GM23338 (cell line): Measurements from ENCODE around the gene TNS3. TPM values are rescaled to one million over a fixed set of nuclear protein-coding genes. Genes with fewer than 3 reads are reported as not detected.

Experiments used
- ATAC-seq: fragments of 200-7000 bp; cut with Tn5 transposase; 3 replicates; pipeline ENCODE4 v1.9.1; 2020
- DNase-seq: peaks from one replicate; pipeline ENCODE4 v3.0.0-alpha.2; 2015; ENCODE audit warnings: low spot score
- H2AFZ ChIP-seq: fragments of 200-600 bp; sonication (generic); 2 replicates; pipeline ENCODE4 v1.8.0; 2016; ENCODE audit warnings: antibody characterized with exemption, mild to moderate bottlenecking, moderate library complexity
- H3F3A ChIP-seq: fragments of 200-600 bp; sonication (generic); replicated peaks from 2 replicates; pipeline ENCODE4 v1.8.0; 2017; ENCODE audit warnings: antibody characterized with exemption, mixed run types, low read depth
- H3K27ac ChIP-seq: fragments of 200-600 bp; sonication (generic); 2 replicates; pipeline ENCODE4 v1.6.1; 2016; ENCODE audit warnings: low read depth
- H3K27me3 ChIP-seq: fragments of 200-600 bp; sonication (generic); 2 replicates; pipeline ENCODE4 v1.8.0; 2016; ENCODE audit warnings: mild to moderate bottlenecking, mixed run types, moderate library complexity; ENCODE audit not compliant: insufficient read depth
- H3K36me3 ChIP-seq: fragments of 200-600 bp; sonication (generic); 2 replicates; pipeline ENCODE4 v1.8.0; 2016; ENCODE audit warnings: mild to moderate bottlenecking; ENCODE audit not compliant: insufficient read depth
- H3K4me1 ChIP-seq: fragments of 200-600 bp; sonication (generic); 2 replicates; pipeline ENCODE4 v1.8.0; 2016; ENCODE audit warnings: mild to moderate bottlenecking, moderate library complexity; ENCODE audit not compliant: insufficient read depth
- H3K4me2 ChIP-seq: fragments of 200-600 bp; sonication (generic); 2 replicates; pipeline ENCODE4 v1.7.1; 2017; ENCODE audit warnings: mixed run types
- H3K4me3 ChIP-seq: fragments of 200-600 bp; sonication (generic); 2 replicates; pipeline ENCODE4 v1.6.1; 2016; ENCODE audit warnings: mixed run types
- H3K79me2 ChIP-seq: fragments of 200-600 bp; sonication (generic); replicated peaks from 2 replicates; pipeline ENCODE4 v1.8.0; 2017; ENCODE audit warnings: mild to moderate bottlenecking; ENCODE audit not compliant: insufficient read depth
- H3K9me2 ChIP-seq: fragments of 200-600 bp; sonication (generic); 2 replicates; pipeline ENCODE4 v1.8.0; 2017; ENCODE audit not compliant: insufficient read depth
- H4K20me1 ChIP-seq: fragments of 200-600 bp; sonication (generic); replicated peaks from 2 replicates; pipeline ENCODE4 v1.8.0; 2017; ENCODE audit warnings: mild to moderate bottlenecking; ENCODE audit not compliant: insufficient read depth
- H3K27ac Mint-ChIP-seq: 2 replicates; pipeline ENCODE4 v1.8.0; 2020; ENCODE audit warnings: inconsistent platforms, mild to moderate bottlenecking, moderate library complexity, mixed read lengths
- H3K27me3 Mint-ChIP-seq: 3 replicates; pipeline ENCODE4 v1.8.0; 2022; ENCODE audit warnings: low read depth, mild to moderate bottlenecking, moderate library complexity, mixed read lengths, inconsistent platforms; ENCODE audit not compliant: insufficient read depth, poor library complexity
- H3K36me3 Mint-ChIP-seq: 3 replicates; pipeline ENCODE4 v1.8.0; 2021; ENCODE audit warnings: low read depth, mild to moderate bottlenecking, inconsistent platforms, moderate library complexity, mixed read lengths
- H3K4me1 Mint-ChIP-seq: 3 replicates; pipeline ENCODE4 v1.8.0; 2020; ENCODE audit warnings: mild to moderate bottlenecking, inconsistent platforms, mixed read lengths
- H3K4me3 Mint-ChIP-seq: 3 replicates; pipeline ENCODE4 v1.8.0; 2021; ENCODE audit warnings: moderate library complexity, mild to moderate bottlenecking, inconsistent platforms, mixed read lengths
- H3K9me3 Mint-ChIP-seq: 3 replicates; pipeline ENCODE4 v1.8.0; 2020; ENCODE audit warnings: moderate library complexity, mild to moderate bottlenecking, inconsistent platforms, mixed read lengths
- EZH2 ChIP-seq: fragments of 200-600 bp; sonication (generic); IDR thresholded peaks from one replicate; pipeline ENCODE4 v1.8.0; 2017; ENCODE audit warnings: antibody characterized with exemption, mild to moderate bottlenecking, low read depth; ENCODE audit not compliant: unreplicated experiment
- POLR2AphosphoS5 ChIP-seq: IDR thresholded peaks from 2 replicates; pipeline ENCODE4 v1.6.1; 2016; ENCODE audit warnings: antibody characterized with exemption, low read depth
- ZNF331 ChIP-seq: fragments of 250-450 bp; sonication (Bioruptor Pico); IDR thresholded peaks from 2 replicates; pipeline ENCODE4 v1.5.0; 2020; ENCODE audit warnings: low read depth, mild to moderate bottlenecking, moderate library complexity
- polyA plus RNA-seq: library from polyadenylated mRNA; unstranded; fragments of >200 nt; fragmentation: Nextera tagmentation; extraction: Ambion mirVana; gene quantifications from 2 replicates; pipeline ENCODE4 v1.2.1, GENCODE V29; 2016
- total RNA-seq: library from RNA; depleted of rRNA; stranded (reverse); fragments of >200 nt; shearing (Covaris generic); gene quantifications from 2 replicates; pipeline ENCODE4 v1.2.3, GENCODE V29; 2014
- TF ChIP-seq, protein P1 (sequence below): fragments of 250-450 bp; sonication (Bioruptor Pico); IDR thresholded peaks from 2 replicates; pipeline ENCODE4 v1.5.0; 2020; ENCODE audit warnings: mild to moderate bottlenecking, moderate library complexity
- TF ChIP-seq, protein P2 (sequence below), 2 experiments: fragments of 200-600 bp in 1 of 2; sonication (generic) in 1 of 2; conservative IDR thresholded peaks; 2 replicates each; pipeline versions ENCODE4 v1.5.1 to v1.6.1; 2016 to 2017; ENCODE audit warnings: antibody characterized with exemption in 2 of 2, low read depth in 2 of 2, mild to moderate bottlenecking in 2 of 2, moderate library complexity in 1 of 2

Gene TNS3
- total and polyA plus RNA-seq, 2 experiments from 2014 or later = 6.2 to 28.7 TPM

DNA sequence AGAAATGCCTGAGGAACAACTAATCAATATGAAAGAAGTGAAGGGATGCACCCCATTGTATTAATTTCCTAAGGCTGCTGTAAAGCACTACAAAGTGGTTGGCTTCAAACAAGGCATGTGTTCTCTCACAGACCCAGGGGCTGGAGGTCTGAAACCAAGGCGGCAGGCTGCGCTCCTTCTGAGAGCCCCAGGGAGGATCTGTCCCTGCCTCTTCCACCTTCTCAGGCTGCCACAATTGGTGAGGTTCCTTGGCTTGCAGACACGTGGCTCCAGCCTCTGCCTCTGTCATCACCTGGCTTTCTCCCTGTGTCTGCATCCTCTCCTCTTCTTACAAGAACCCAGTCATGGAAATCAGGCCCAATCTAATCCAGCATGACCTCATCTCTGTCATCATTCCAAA lies 110.1 kb downstream of the TNS3 start:
- DNase-seq (no peak), ATAC-seq (no peak)
- Histone ChIP-seq H3K79me2 (peaks cover 23% of the 10 kb centered on the region), H3K4me3 (no peak overlapping the region), H3K4me2 (no peak overlapping the region), H3K27ac (no peak overlapping the region), H3K9me2 (no peaks in the 10 kb centered on the region), H3K36me3 (no peaks in the 10 kb centered on the region), H4K20me1 (peaks cover 22% of the 10 kb centered on the region), H3F3A (peaks cover 7% of the 10 kb centered on the region; the same call in 1 of the 2 replicates), H2AFZ (no peak overlapping the region), H3K27me3 (no peaks in the 10 kb centered on the region), H3K4me1 (peaks cover 26% of the 10 kb centered on the region)
- H3K27me3 Mint-ChIP-seq = peaks cover 24% of the 10 kb centered on the region
- TF ChIP-seq, protein P1, sequence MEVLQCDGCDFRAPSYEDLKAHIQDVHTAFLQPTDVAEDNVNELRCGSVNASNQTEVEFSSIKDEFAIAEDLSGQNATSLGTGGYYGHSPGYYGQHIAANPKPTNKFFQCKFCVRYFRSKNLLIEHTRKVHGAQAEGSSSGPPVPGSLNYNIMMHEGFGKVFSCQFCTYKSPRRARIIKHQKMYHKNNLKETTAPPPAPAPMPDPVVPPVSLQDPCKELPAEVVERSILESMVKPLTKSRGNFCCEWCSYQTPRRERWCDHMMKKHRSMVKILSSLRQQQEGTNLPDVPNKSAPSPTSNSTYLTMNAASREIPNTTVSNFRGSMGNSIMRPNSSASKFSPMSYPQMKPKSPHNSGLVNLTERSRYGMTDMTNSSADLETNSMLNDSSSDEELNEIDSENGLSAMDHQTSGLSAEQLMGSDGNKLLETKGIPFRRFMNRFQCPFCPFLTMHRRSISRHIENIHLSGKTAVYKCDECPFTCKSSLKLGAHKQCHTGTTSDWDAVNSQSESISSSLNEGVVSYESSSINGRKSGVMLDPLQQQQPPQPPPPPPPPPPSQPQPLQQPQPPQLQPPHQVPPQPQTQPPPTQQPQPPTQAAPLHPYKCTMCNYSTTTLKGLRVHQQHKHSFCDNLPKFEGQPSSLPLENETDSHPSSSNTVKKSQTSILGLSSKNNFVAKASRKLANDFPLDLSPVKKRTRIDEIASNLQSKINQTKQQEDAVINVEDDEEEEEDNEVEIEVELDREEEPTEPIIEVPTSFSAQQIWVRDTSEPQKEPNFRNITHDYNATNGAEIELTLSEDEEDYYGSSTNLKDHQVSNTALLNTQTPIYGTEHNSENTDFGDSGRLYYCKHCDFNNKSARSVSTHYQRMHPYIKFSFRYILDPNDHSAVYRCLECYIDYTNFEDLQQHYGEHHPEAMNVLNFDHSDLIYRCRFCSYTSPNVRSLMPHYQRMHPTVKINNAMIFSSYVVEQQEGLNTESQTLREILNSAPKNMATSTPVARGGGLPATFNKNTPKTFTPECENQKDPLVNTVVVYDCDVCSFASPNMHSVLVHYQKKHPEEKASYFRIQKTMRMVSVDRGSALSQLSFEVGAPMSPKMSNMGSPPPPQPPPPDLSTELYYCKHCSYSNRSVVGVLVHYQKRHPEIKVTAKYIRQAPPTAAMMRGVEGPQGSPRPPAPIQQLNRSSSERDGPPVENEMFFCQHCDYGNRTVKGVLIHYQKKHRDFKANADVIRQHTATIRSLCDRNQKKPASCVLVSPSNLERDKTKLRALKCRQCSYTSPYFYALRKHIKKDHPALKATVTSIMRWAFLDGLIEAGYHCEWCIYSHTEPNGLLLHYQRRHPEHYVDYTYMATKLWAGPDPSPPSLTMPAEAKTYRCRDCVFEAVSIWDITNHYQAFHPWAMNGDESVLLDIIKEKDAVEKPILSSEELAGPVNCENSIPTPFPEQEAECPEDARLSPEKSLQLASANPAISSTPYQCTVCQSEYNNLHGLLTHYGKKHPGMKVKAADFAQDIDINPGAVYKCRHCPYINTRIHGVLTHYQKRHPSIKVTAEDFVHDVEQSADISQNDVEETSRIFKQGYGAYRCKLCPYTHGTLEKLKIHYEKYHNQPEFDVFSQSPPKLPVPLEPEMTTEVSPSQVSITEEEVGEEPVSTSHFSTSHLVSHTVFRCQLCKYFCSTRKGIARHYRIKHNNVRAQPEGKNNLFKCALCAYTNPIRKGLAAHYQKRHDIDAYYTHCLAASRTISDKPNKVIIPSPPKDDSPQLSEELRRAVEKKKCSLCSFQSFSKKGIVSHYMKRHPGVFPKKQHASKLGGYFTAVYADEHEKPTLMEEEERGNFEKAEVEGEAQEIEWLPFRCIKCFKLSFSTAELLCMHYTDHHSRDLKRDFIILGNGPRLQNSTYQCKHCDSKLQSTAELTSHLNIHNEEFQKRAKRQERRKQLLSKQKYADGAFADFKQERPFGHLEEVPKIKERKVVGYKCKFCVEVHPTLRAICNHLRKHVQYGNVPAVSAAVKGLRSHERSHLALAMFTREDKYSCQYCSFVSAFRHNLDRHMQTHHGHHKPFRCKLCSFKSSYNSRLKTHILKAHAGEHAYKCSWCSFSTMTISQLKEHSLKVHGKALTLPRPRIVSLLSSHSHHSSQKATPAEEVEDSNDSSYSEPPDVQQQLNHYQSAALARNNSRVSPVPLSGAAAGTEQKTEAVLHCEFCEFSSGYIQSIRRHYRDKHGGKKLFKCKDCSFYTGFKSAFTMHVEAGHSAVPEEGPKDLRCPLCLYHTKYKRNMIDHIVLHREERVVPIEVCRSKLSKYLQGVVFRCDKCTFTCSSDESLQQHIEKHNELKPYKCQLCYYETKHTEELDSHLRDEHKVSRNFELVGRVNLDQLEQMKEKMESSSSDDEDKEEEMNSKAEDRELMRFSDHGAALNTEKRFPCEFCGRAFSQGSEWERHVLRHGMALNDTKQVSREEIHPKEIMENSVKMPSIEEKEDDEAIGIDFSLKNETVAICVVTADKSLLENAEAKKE (CRISPR knock-in tag) = no peak
- TF ChIP-seq POLR2AphosphoS5 (no peak), ZNF331 (CRISPR knock-in tag) (no peak), EZH2 (no peak)
- TF ChIP-seq, protein P2, sequence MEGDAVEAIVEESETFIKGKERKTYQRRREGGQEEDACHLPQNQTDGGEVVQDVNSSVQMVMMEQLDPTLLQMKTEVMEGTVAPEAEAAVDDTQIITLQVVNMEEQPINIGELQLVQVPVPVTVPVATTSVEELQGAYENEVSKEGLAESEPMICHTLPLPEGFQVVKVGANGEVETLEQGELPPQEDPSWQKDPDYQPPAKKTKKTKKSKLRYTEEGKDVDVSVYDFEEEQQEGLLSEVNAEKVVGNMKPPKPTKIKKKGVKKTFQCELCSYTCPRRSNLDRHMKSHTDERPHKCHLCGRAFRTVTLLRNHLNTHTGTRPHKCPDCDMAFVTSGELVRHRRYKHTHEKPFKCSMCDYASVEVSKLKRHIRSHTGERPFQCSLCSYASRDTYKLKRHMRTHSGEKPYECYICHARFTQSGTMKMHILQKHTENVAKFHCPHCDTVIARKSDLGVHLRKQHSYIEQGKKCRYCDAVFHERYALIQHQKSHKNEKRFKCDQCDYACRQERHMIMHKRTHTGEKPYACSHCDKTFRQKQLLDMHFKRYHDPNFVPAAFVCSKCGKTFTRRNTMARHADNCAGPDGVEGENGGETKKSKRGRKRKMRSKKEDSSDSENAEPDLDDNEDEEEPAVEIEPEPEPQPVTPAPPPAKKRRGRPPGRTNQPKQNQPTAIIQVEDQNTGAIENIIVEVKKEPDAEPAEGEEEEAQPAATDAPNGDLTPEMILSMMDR (conservative IDR thresholded peaks at IDR 0.05; ENCODE audit: low read depth in 2 of 2) = no peak
- no peaks in the 10 kb centered on the region for H3K36me3 Mint-ChIP-seq
- no peak overlapping the region for H3K4me3 Mint-ChIP-seq
- no peaks in the 10 kb centered on the region; the same call in 2 of the 3 replicates for H3K9me3 Mint-ChIP-seq
- peaks cover 38% of the 10 kb centered on the region for H3K4me1 Mint-ChIP-seq
- H3K27ac Mint-ChIP-seq = no peak overlapping the region
